Measurements from ENCODE around the gene WWOX.

The WWOX gene

GRCh38 chr16:78402833-78403232, 303.4 kb downstream of the WWOX start:
- DNase-seq, result no peak

DNA sequence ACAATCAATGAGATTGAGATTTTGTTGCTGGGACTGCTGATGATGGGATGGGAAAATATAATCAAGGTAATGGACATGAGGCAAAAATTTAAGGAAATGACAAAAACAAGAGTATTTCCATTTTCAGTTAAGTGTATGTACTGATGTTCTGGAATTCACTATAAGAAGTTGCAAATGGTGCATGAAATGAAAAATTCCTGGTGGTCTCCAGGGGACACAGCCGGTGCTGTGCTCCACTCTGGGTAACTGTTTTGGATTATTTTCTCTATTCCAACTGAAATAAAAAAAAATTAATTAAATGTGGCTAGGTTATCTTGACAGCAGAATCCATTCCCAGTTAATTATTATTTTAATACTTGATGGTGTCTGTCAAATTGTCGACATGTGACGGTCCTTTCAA, 305.6 kb downstream of the WWOX start:
- DNase-seq, result no peak

- peak; percentile 4 for DNase-seq
Observed at GRCh38 chr16:78405833-78406232, 306.4 kb downstream of the WWOX start.

- peak; percentile 47 for DNase-seq
Observed at GRCh38 chr16:78407191-78407590, 307.7 kb downstream of the WWOX start.

GRCh38 chr16:78413651-78414050, 314.2 kb downstream of the WWOX start:
- no peak for DNase-seq

GRCh38 chr16:78415013-78415412, 315.6 kb downstream of the WWOX start:
- DNase-seq, result no peak

DNA sequence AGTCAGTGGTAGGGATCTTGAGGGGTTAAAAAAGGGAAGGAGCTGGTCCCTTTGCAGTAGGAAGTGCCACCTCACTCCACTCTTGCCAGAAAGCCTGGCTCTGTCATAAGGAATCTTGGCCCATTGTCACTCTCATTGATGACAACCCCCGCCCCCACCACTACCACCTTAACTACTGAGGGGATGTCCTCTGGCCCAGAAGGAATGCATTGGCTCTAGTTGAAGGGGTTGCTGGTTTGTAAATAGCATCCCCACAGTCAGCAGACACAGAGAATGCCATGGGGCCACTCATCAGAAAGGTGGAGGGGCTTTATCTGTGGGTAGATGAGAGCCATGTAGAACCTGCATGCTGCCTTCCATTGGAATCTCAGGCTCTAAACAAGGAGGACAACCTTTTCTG, 316.2 kb downstream of the WWOX start:
- no peak for DNase-seq

- DNase-seq, result no peak
Observed at GRCh38 chr16:78416400-78416799, 316.9 kb downstream of the WWOX start.

GRCh38 chr16:78421181-78421708, 321.8 kb downstream of the WWOX start:
- DNase-seq, result no peak

DNA sequence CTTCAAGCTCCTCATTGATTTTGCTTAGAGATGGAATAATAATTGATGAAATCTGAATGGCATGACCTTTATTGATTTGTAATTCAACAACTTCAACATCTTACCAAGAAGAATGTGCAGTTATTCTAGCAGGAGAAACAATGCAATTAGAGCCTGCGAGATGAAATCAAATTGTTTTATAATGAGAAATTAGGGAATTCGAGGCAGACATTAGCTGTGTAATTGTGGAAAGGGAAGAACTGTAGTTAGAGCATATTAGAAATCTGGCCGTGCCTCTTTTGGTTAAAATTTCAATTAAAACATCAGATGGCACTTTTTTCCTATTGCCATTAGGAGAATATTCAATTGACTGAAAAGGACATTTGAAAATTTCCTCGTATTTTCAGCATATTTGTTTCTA, 325.8 kb downstream of the WWOX start:
- no peak for DNase-seq

DNA sequence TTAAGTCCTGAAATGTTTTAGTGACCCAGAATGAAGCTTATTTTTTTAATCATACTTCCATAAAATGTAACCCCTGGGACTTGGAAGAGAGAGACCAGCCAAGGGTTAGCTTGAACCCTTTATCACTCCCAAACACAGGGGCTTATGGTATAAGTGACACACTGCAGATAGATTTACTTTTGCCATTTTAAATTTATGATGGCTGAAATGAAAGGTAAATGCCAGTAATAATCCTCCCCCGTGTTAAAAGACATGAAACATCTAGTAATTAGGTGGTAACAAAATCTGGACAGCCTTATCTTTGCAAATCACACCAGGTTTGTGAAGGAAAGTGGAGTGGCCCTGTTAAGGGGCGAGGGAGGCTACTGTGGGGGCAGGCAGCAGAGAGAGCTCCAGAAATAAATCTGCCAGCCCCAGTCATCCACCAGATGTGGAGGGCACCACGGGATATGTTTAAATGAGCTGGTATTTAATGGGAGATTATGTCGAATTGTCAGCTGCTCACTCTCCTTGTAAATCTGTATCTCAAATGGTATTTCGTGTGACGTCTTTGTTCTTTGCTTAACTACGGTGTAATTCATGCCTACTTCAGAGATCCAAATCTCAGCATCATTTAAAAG, 326.5 kb downstream of the WWOX start:
- DNase-seq, result no peak

DNA sequence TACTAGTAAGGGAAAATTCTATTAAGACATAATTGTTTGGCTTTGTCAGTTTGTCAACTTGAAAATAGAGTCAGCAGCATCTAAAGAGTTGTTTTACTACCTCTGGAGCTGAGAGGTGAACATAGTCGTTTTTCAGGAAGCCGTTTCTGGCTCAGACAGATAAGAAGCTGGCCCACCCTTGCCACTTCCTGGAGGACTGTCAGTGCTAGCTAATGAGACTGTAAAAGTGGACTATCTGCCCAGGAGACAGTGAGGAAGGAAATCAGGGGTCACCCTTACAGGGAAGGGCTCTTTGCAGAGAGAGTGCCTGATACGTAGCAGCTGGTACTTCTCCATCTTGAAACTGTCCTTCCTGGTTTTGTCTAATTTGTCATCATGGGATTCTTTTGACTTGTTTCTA, 328.7 kb downstream of the WWOX start:
- no peak for DNase-seq

DNA sequence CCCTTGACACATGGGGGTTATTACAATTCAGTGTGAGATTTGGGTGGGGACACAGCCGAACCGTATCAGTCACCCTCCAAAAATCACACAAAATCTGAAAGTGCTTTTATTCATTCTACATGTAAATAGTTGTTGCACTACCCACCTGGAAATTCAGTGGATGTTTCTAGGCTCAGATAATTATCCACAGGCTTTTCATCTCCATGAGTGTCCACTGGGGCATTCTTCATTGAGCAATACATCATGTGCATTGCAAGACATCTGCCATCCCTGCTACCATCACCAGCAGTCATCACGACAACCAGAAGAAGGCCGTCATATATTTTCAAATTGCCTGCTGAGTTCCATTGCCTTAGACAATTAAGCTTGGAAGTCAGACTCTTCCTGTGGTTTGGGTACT, 330.8 kb downstream of the WWOX start:
- DNase-seq, result no peak

GRCh38 chr16:78431004-78431670, 331.7 kb downstream of the WWOX start:
- no peak for DNase-seq

GRCh38 chr16:78431701-78432100, 332.2 kb downstream of the WWOX start:
- DNase-seq, result no peak

DNA sequence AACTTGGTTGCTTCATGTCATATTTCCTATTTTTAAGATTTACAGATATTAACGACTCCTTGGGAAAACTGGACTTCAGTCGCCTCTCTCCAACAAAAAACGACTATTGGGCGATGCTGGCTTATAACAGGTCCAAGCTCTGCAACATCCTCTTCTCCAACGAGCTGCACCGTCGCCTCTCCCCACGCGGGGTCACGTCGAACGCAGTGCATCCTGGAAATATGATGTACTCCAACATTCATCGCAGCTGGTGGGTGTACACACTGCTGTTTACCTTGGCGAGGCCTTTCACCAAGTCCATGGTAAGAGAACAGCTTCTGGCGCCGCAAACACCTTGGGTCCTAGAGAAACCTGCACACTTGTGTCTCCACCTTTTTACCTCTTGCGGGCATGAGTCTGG, 333.0 kb downstream of the WWOX start:
- DNase-seq, result no peak

GRCh38 chr16:78433116-78433515, 333.7 kb downstream of the WWOX start:
- DNase-seq, result no peak

DNA sequence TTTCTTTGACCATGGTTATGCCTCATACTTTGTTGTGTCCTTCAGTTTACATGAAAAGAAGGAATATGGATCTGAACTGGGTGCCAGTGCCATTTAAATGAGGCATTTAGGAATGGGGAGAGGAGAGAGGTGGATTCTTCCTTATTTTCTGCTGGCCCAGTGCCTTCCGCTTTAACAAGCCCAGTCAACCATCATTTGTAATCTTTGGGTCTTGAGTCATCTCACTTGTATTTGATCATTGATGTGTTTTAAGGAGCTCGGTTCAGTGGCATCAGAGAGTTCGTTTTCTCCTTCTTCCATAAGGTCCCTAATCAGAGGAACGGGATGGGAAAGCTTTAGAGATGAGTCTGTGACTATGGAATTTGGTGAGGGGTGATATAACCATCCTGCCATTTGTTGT, 334.9 kb downstream of the WWOX start:
- DNase-seq, result no peak

DNA sequence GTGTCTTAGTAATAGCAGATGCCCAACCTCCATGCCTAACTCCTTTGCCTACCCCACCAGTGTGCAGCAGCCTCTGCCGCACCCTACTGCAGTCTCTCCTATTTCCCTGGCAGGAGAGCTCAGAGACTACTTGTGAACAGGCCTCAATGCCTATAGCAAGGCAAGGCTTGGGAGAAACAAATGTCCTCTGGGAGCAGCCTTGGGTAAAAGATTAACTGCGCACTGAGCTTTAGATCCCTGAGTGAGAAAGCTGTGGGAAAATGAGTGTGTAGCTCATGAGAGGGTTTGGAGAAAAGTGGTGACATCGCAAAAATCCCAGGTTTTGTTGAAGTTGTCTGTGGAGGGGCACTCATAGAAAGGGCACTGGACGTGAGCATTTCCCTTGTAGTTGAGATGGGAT, 335.8 kb downstream of the WWOX start:
- DNase-seq, result no peak

- DNase-seq, result no peak
Observed at GRCh38 chr16:78436023-78436422, 336.6 kb downstream of the WWOX start.

GRCh38 chr16:78436846-78437245, 337.4 kb downstream of the WWOX start:
- DNase-seq, result no peak

- DNase-seq, result peak; percentile 4
Observed at GRCh38 chr16:78437352-78437968, 338.0 kb downstream of the WWOX start.

GRCh38 chr16:78438219-78438618, 338.8 kb downstream of the WWOX start:
- DNase-seq, result no peak

GRCh38 chr16:78438632-78439031, 339.2 kb downstream of the WWOX start:
- no peak for DNase-seq
